HepG2 (cell line): Measurements from ENCODE around the gene MBTPS1. TPM values are rescaled to one million over a fixed set of nuclear protein-coding genes. Genes with fewer than 3 reads are reported as not detected.

Experiments used
- AFF4 ChIP-seq: sonication (generic); formaldehyde crosslinking; IDR thresholded peaks from 2 replicates; pipeline ENCODE4 v1.4.0; 2020; ENCODE audit warnings: missing genetic modification reagents
- TCF12 ChIP-seq, 2 experiments: fragments of 450-650 bp in 1 of 2; sonication (generic) in 1 of 2; formaldehyde crosslinking in 1 of 2; IDR thresholded peaks; 2 replicates each; pipeline versions ENCODE4 v1.6.1 to v1.8.0; 2017 to 2022; ENCODE audit warnings: antibody characterized with exemption in 1 of 2, mild to moderate bottlenecking in 1 of 2, missing genetic modification reagents in 1 of 2, moderate library complexity in 1 of 2
- TGIF2 ChIP-seq: IDR thresholded peaks from 2 replicates; pipeline ENCODE4 v1.6.1; 2016; ENCODE audit warnings: control low read depth, missing compliant biosample characterization
- ZNF350 ChIP-seq: sonication (generic); formaldehyde crosslinking; IDR thresholded peaks from 2 replicates; pipeline ENCODE4 v1.4.0; 2020; ENCODE audit warnings: mild to moderate bottlenecking, low read depth, missing genetic modification reagents, borderline replicate concordance
- ZNF468 ChIP-seq: sonication (generic); formaldehyde crosslinking; IDR thresholded peaks from 2 replicates; pipeline ENCODE4 v1.8.0; 2022; ENCODE audit warnings: mild to moderate bottlenecking, moderate library complexity, missing genetic modification reagents
- ZNF792 ChIP-seq: IDR thresholded peaks from 2 replicates; pipeline ENCODE4 v1.6.1; 2016
- ZSCAN31 ChIP-seq: sonication (generic); formaldehyde crosslinking; IDR thresholded peaks from 2 replicates; pipeline ENCODE4 v1.5.0; 2020; ENCODE audit warnings: low read depth, mild to moderate bottlenecking, missing genetic modification reagents
- ZXDC ChIP-seq: sonication (generic); formaldehyde crosslinking; IDR thresholded peaks from 2 replicates; pipeline ENCODE4 v1.5.0; 2020; ENCODE audit warnings: mild to moderate bottlenecking, missing genetic modification reagents
- polyA plus RNA-seq, 8 experiments: library from polyadenylated mRNA; depleted of rRNA in 3 of 8; stranded (reverse) in 7 of 8; unstranded in 1 of 8; fragments of >200 nt; fragmentation: Illumina TruSeq in 4 of 8; extraction: Trizol in 4 of 8; gene quantifications; 2 replicates each; pipeline versions ENCODE4 v1.2.1 to v1.2.3, GENCODE V29; 2011 to 2016; ENCODE audit warnings: low read depth in 4 of 8, missing spikeins in 1 of 8, mixed read lengths in 1 of 8; ENCODE audit not compliant: insufficient read depth in 1 of 8
- total RNA-seq, 5 experiments: library from RNA; depleted of rRNA; stranded (reverse); fragments of >200 nt; fragmentation: Illumina TruSeq; extraction: Trizol; gene quantifications; 2 replicates each; pipeline ENCODE4 v1.2.3, GENCODE V29; 2016; ENCODE audit warnings: low read depth in 1 of 5
- TF ChIP-seq, protein P1 (sequence below): sonication (generic); formaldehyde crosslinking; IDR thresholded peaks from 2 replicates; pipeline ENCODE4 v1.5.0; 2020; ENCODE audit warnings: mild to moderate bottlenecking, missing genetic modification reagents, borderline replicate concordance

MBTPS1 gene
- total and polyA plus RNA-seq, 2 of the 13 experiments (the other 11 are each of a cell fraction or from before 2014, with no cell fraction given), result 56.7 to 91.3 TPM

DNA sequence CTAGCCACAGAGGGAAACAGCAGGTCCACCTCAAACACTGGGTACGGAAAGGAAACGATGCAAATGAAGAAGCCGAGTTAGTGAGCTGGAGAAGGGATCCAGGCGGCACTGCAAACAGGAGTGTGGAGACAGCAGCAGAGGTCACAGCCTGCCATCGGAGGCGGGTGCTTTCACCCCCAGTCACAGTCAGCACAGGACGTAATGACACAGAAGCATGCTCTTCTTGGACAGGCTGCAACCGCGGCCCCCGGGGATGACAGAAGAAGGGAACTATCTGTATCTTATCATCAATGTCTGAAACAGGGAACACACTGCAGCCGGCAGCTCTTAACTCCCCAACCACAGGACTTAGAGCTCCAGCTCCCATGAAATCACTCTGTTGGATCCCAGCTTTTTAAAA is 58.1 kb downstream of the MBTPS1 start (continued):
- TF ChIP-seq AFF4, result no peak
- TF ChIP-seq ZSCAN31 (CRISPR knock-in tag), result no peak
- TF ChIP-seq ZNF350 (CRISPR knock-in tag), result no peak
- TF ChIP-seq TCF12 (IDR thresholded peaks at IDR 0.05), result no peak
- TF ChIP-seq TCF12 (CRISPR knock-in tag; IDR thresholded peaks at IDR 0.05), result no peak
- TF ChIP-seq ZXDC (CRISPR knock-in tag), result no peak
- TF ChIP-seq ZNF792 (CRISPR knock-in tag), result no peak
- no peak for TF ChIP-seq ZNF468
- TF ChIP-seq, protein P1, sequence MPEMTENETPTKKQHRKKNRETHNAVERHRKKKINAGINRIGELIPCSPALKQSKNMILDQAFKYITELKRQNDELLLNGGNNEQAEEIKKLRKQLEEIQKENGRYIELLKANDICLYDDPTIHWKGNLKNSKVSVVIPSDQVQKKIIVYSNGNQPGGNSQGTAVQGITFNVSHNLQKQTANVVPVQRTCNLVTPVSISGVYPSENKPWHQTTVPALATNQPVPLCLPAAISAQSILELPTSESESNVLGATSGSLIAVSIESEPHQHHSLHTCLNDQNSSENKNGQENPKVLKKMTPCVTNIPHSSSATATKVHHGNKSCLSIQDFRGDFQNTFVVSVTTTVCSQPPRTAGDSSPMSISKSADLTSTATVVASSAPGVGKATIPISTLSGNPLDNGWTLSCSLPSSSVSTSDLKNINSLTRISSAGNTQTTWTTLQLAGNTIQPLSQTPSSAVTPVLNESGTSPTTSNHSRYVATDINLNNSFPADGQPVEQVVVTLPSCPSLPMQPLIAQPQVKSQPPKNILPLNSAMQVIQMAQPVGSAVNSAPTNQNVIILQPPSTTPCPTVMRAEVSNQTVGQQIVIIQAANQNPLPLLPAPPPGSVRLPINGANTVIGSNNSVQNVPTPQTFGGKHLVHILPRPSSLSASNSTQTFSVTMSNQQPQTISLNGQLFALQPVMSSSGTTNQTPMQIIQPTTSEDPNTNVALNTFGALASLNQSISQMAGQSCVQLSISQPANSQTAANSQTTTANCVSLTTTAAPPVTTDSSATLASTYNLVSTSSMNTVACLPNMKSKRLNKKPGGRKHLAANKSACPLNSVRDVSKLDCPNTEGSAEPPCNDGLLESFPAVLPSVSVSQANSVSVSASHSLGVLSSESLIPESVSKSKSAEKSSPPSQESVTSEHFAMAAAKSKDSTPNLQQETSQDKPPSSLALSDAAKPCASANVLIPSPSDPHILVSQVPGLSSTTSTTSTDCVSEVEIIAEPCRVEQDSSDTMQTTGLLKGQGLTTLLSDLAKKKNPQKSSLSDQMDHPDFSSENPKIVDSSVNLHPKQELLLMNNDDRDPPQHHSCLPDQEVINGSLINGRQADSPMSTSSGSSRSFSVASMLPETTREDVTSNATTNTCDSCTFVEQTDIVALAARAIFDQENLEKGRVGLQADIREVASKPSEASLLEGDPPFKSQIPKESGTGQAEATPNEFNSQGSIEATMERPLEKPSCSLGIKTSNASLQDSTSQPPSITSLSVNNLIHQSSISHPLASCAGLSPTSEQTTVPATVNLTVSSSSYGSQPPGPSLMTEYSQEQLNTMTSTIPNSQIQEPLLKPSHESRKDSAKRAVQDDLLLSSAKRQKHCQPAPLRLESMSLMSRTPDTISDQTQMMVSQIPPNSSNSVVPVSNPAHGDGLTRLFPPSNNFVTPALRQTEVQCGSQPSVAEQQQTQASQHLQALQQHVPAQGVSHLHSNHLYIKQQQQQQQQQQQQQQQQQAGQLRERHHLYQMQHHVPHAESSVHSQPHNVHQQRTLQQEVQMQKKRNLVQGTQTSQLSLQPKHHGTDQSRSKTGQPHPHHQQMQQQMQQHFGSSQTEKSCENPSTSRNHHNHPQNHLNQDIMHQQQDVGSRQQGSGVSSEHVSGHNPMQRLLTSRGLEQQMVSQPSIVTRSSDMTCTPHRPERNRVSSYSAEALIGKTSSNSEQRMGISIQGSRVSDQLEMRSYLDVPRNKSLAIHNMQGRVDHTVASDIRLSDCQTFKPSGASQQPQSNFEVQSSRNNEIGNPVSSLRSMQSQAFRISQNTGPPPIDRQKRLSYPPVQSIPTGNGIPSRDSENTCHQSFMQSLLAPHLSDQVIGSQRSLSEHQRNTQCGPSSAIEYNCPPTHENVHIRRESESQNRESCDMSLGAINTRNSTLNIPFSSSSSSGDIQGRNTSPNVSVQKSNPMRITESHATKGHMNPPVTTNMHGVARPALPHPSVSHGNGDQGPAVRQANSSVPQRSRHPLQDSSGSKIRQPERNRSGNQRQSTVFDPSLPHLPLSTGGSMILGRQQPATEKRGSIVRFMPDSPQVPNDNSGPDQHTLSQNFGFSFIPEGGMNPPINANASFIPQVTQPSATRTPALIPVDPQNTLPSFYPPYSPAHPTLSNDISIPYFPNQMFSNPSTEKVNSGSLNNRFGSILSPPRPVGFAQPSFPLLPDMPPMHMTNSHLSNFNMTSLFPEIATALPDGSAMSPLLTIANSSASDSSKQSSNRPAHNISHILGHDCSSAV (CRISPR knock-in tag), result no peak
- TF ChIP-seq TGIF2 (CRISPR knock-in tag), result no peak
